HepG2 (cell line): ENCODE results near the gene JSRP1. TPM values are rescaled to one million over a fixed set of nuclear protein-coding genes. Genes with fewer than 3 reads are reported as not detected.

Experiments used
- KIAA2018 ChIP-seq: sonication (generic); formaldehyde crosslinking; IDR thresholded peaks from 2 replicates; pipeline ENCODE4 v1.5.0; 2020; ENCODE audit warnings: mild to moderate bottlenecking, missing genetic modification reagents, borderline replicate concordance
- polyA plus RNA-seq, 8 experiments: library from polyadenylated mRNA; depleted of rRNA in 3 of 8; stranded (reverse) in 7 of 8; unstranded in 1 of 8; fragments of >200 nt; fragmentation: Illumina TruSeq in 4 of 8; extraction: Trizol in 4 of 8; gene quantifications; 2 replicates each; pipeline versions ENCODE4 v1.2.1 to v1.2.3, GENCODE V29; 2011 to 2016; ENCODE audit warnings: low read depth in 4 of 8, missing spikeins in 1 of 8, mixed read lengths in 1 of 8; ENCODE audit not compliant: insufficient read depth in 1 of 8
- total RNA-seq, 5 experiments: library from RNA; depleted of rRNA; stranded (reverse); fragments of >200 nt; fragmentation: Illumina TruSeq; extraction: Trizol; gene quantifications; 2 replicates each; pipeline ENCODE4 v1.2.3, GENCODE V29; 2016; ENCODE audit warnings: low read depth in 1 of 5

Gene JSRP1
- total and polyA plus RNA-seq, 2 of the 13 experiments (the other 11 are each of a cell fraction or from before 2014, with no cell fraction given) = 0.16 to 0.38 TPM

GRCh38 chr19:2237051-2237868 lies 19.0 kb downstream of the JSRP1 start (continued):
- no peak for TF ChIP-seq KIAA2018 (CRISPR knock-in tag)
